HG02763 (cell line): ENCODE results near the gene TRIM66.

Experiments
- ATAC-seq: cut with Tn5 transposase; IDR thresholded peaks from one replicate; pipeline ENCODE4 v1.9.1; 2021; ENCODE audit warnings: mild to moderate bottlenecking, moderate library complexity; ENCODE audit not compliant: unreplicated experiment

The TRIM66 gene

GRCh38 chr11:8661001-8661795 lies 21.3 kb downstream of the TRIM66 start:
- no peak for ATAC-seq

GRCh38 chr11:8658321-8659057 lies 24.0 kb downstream of the TRIM66 start:
- ATAC-seq = no peak

- ATAC-seq = no peak
These were observed 26.2 kb downstream of the TRIM66 start for GRCh38 chr11:8656291-8656690.

GRCh38 chr11:8654503-8654902 lies 28.0 kb downstream of the TRIM66 start:
- no peak for ATAC-seq

- no peak for ATAC-seq
These were observed 30.3 kb downstream of the TRIM66 start for GRCh38 chr11:8652140-8652539.

GRCh38 chr11:8650401-8650990 lies 32.0 kb downstream of the TRIM66 start:
- no peak for ATAC-seq

GRCh38 chr11:8649361-8649760 lies 33.1 kb downstream of the TRIM66 start:
- ATAC-seq = no peak

GRCh38 chr11:8646873-8647272 lies 35.6 kb downstream of the TRIM66 start:
- ATAC-seq = no peak

GRCh38 chr11:8642196-8642841 lies 40.1 kb downstream of the TRIM66 start:
- ATAC-seq = no peak

GRCh38 chr11:8641332-8641731 lies 41.1 kb downstream of the TRIM66 start:
- ATAC-seq = no peak

- ATAC-seq = no peak
These were observed 42.1 kb downstream of the TRIM66 start for GRCh38 chr11:8640267-8640906.

GRCh38 chr11:8639655-8640054 lies 42.8 kb downstream of the TRIM66 start:
- no peak for ATAC-seq

- ATAC-seq = no peak
These were observed 44.2 kb downstream of the TRIM66 start for GRCh38 chr11:8638300-8638699.

GRCh38 chr11:8636127-8636526 lies 46.3 kb downstream of the TRIM66 start:
- ATAC-seq = no peak

GRCh38 chr11:8634498-8634897 lies 48.0 kb downstream of the TRIM66 start:
- no peak for ATAC-seq

- ATAC-seq = no peak
These were observed 50.9 kb downstream of the TRIM66 start for GRCh38 chr11:8631395-8632118.

GRCh38 chr11:8624698-8625097 lies 57.8 kb downstream of the TRIM66 start:
- ATAC-seq = no peak

- no peak for ATAC-seq
These were observed 61.3 kb downstream of the TRIM66 start for GRCh38 chr11:8621147-8621546.

GRCh38 chr11:8617063-8617462 lies 65.4 kb downstream of the TRIM66 start:
- ATAC-seq = no peak

- ATAC-seq = no peak
These were observed 67.0 kb downstream of the TRIM66 start for GRCh38 chr11:8615291-8616032.
